NCI-H1105 treated with DMSO at 0.1 percent for 48 hours (cell line): ENCODE results near the gene ADAR.
"Not testable (repeated sequence)": the region's sequence is repeated elsewhere in the genome, so short reads cannot be mapped to it uniquely, and the experiment has no call there.

Source experiments
- DNase-seq: peaks from one replicate; lab custom pipeline; 2025; lab: John Stamatoyannopoulos, UW

Gene ADAR, protein sequence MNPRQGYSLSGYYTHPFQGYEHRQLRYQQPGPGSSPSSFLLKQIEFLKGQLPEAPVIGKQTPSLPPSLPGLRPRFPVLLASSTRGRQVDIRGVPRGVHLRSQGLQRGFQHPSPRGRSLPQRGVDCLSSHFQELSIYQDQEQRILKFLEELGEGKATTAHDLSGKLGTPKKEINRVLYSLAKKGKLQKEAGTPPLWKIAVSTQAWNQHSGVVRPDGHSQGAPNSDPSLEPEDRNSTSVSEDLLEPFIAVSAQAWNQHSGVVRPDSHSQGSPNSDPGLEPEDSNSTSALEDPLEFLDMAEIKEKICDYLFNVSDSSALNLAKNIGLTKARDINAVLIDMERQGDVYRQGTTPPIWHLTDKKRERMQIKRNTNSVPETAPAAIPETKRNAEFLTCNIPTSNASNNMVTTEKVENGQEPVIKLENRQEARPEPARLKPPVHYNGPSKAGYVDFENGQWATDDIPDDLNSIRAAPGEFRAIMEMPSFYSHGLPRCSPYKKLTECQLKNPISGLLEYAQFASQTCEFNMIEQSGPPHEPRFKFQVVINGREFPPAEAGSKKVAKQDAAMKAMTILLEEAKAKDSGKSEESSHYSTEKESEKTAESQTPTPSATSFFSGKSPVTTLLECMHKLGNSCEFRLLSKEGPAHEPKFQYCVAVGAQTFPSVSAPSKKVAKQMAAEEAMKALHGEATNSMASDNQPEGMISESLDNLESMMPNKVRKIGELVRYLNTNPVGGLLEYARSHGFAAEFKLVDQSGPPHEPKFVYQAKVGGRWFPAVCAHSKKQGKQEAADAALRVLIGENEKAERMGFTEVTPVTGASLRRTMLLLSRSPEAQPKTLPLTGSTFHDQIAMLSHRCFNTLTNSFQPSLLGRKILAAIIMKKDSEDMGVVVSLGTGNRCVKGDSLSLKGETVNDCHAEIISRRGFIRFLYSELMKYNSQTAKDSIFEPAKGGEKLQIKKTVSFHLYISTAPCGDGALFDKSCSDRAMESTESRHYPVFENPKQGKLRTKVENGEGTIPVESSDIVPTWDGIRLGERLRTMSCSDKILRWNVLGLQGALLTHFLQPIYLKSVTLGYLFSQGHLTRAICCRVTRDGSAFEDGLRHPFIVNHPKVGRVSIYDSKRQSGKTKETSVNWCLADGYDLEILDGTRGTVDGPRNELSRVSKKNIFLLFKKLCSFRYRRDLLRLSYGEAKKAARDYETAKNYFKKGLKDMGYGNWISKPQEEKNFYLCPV

DNA sequence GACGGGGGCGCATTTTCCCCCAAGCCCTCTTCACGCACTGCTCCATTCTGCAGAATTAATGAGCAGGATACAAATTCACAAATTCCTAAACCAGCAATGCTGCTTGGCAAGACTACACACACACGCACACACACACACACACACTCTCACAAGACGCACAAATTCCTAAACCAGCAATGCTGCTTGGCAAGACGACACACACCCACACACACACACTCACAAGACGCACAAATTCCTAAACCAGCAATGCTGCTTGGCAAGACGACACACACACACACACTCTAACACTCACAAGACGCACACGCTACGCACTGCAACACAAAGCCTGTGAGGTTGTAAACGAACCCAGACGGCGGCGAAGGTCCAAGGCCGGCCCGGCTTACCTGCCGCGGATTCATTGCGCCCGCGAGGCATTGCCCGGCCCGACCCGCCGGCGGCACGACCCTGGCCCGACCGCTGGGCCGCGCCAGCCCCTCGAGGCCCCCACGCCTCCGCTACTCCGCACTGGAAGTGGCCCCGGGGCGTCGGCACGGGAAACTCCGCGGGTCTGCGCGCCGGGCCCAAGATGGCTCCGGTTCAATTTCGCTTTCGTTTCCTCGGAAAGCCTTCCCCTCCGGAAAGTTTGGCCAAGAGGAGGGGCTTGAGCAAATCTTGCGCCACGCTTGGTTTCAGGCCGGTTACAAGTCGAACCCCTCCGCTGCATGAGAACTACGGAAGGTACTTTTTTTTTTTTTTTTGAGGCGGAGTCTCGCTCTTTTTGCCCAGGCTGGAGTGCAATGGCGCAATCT is at the start of gene ADAR:
Gene ADAR, minus strand, starts transcription at position 578 of the 788 bp plus-strand sequence. Its CDS starts 180 bp downstream, at position 398.
- DNase-seq: peak; percentile 80

DNA sequence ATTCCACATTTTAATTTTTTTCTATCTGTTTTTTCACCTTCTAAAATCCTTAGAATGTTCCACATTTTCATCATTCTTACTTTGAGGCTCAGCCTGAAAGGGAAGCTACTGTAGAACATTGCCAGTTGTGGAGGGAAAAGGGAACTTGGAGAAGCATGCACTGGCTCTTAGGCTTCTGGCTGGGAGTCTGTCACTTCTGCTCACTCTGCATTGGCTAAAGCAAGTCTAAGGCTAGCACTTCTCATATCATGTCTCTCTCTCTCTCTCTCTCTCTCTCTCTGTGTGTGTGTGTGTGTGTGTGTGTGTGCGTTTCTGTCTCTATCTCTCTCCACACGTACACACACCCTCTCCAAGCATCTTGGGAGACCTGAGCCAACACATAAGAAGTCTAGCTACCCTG is 49.6 kb upstream of the ADAR start:
- no peak for DNase-seq

DNA sequence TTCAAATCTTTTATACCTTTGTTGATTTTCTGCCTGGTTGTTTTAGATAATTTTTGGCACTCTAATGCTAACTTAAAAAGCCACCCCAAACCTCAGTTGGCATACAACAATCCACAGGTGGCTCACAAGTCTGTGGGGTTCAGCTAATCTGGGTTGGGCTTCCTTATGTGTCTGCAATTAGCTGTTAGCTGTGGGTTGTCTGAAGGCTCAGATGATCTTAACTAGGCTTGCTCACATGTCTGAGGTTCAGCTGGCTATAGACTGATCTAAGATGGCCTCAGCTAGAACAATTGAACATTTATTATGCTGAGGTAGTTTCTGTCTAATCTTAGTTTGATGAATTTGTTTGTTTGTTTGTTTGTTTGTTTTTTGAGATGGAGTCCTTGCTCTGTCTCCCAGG is 44.9 kb upstream of the ADAR start:
- no peak for DNase-seq

DNA sequence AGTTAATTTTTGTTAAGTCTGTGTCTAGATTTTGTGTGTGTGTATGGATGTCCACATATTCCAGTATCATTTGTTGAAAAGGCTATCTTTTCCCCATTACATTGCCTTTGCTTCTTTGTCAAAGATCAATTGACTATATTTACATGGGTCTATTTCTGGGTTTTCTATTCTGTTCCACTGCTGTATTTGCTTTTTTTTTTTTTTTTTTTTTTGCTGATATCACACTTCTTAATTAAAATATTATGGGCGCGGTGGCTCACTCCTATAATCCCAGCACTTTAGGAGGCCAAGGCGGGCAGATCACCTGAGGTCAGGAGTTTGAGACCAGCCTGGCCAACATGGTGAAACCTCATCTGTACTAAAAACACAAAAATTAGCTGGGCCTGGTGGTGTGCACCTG is 36.7 kb upstream of the ADAR start:
- not testable (repeated sequence) for DNase-seq

DNA sequence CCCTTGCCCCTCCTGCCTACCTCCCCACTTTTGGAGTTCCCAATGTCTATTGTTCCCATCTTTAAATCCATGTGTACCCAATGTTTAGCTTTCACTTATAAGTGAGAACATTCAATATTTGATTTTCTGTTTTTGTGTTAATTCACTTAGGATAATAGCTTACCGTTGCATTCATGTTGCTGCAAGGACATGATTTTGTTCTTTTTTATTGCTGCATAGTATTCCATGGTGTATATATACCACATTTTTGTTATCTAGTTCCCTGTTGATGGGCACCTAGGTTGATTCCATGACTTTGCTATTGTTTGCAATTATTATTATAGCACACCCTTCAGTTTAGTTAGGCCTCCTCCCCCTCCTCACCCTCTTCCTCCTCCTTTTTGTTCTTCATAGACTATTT is 33.5 kb upstream of the ADAR start:
- no peak for DNase-seq

DNA sequence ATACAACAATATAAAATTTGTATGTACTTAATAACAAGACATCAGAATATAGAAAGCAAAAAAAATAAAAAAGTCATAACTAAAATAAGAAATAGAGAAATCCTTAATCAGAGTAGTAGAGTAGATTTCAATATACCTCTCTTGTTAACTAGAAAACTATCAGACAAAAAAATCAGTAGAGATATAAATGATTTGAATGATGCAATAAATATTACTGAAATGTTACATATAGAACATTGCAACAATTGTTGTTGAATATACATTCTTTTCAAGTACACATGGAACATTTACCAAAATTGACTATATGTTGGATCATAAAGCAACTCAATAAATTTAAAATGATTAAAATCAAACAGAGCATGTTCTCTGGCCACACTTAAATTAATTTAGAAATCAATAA is 31.9 kb upstream of the ADAR start:
- DNase-seq: no peak

DNA sequence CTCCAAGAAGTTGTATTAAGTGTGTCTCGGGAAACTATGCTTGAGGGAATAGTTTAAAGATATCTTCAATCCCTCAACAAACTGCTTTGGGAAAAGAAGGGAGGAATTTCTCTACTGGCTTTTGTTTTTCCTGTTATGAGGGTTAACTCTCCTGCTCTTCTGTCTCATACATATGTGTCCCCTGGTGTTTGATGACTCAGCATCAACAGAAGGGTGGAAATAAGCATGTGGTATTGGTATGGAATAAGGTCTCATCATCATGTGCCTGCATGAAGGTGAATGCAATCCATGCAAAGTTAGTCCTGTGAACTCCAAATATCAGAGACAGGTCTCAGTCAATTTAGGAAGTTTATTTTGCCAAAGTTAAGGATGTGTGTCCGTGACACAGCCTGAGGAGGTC is 27.2 kb upstream of the ADAR start:
- DNase-seq: no peak

DNA sequence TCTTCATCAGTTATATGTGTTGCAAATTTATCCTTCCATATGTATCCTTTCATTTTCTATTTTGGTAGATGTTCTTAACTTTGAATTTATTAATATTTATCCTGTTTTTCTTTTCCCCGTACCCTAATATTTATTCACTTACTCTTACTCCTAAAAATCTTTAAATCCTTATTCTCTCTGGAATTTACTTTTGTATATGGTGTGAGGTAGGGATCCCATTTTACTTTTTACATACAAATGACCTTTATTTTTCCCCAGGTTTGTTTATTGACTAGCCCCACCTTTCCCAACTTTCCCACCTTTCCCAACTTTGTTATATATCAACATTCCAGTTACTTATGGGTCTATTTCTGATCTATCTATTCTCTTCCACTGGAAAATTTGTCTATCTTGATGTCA is 21.7 kb upstream of the ADAR start:
- no peak for DNase-seq

DNA sequence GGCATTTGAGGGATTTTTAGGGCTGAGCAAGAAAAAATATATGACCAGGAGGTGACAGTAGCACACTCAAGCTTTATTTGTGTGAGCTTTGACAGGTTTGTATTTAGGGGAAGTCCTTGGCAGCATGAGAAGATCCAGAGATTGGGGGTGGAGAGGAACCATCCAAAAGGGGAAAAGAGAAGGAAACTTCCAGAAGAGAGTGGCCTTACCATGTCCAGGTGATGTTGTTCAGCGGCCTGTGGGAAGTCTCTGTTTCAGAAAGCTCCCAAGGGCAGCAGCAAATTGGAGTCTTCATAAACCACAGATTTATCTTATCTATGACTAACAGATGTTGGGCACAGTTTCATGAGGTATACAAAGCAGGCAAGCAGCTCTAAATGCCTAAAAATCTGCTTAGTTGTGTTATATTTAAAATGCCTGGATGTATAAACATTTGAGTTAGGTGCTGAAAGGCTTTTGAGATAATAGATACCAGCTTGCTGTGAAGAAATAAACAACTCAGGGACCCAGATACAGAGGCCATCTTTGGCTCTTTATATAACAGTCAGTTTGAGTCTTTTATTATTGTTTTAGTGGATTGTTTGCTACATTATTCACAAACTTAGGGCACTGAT is 21.2 kb upstream of the ADAR start:
- no peak for DNase-seq

DNA sequence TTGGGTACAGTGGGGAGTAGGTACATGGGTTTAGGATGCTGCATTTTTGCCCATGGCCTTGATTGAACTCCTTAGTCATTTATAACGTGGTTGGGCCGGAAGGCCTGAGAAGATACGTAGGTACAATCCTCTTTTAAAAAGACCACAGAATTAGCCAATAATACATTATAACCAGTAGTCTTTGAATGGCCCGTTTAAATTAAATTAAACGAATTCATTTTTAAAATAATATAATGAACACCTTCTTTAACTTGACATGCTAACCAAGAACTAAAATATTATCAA is 20.1 kb upstream of the ADAR start:
- DNase-seq: no peak

DNA sequence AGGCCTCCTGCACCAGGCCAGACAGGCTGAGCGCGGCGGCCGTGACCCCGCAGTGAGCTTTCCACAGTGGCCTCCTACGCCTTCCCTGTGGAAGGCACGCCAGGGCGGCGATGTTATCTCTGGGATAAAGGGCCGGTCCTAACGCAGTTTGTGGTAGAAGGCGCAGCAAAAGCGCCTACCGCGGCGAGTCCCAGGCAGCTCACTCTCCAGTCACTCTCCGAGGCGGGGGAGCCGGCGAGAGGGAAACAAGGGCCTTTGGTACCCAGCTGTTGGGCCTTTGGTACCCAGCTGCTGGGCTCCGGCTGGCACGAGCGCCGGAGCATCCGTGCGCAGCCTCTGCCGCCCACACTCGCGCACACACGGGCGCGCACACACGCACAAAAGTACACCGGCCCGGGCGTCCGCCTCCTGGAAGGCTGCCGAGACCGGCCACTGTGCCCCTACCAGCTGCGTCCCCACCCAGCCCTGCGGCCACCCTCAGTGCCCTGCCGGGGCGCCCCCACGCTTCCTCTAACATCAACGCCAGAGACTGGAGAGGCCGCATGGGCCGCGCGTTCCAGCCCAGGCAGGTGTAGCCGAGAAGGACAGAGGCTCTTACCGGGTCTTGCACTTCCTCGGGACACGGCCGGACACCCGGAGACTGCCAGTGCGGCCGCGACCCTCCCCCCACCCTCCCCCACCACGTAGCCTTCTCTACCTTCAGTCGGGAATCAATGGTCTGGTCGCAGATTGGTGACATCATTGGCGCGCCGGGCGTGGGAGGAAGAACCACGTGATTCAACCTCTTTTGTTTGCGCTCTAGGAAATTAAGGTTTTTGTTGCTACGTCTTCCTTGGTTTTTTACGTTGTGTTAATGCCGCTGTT is 19.5 kb upstream of the ADAR start:
- peak; percentile 88 for DNase-seq

DNA sequence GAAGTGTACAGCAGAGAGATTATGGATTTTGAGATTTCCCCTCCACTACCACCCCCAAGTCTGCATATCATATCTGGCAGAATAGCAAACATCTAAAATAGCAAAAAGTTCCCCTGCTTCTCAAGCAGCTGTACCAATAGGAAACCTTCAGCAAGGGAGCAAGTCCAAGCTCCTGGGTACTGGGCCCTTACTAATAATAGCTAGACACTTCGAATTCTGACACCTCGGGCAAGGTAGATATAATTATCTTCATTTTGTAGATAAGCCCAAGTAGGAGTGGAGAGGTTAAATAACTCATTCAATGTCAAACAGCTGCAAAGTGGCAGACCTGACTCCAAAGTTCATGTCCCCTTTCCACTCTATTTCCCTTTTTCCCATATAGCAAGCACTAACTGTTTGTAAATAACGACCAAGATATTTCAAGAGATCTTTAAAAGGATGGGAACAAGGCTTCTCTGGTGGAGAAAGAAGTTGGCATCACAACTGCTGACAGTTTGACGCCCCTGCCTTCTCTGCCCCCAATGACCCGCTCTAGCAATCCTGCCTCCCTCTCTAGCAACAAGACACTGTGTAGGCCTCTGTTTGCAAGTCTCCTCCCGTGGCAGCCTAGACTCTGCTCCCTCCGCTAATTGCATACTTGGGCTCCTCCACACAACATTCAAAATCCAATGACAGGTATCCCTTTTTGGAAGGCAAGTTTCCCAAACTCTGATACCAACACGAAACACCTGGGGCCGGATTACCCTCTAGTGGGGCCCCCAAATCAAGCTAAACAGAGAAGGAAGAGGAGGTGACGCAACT is 18.7 kb upstream of the ADAR start:
- DNase-seq: no peak

DNA sequence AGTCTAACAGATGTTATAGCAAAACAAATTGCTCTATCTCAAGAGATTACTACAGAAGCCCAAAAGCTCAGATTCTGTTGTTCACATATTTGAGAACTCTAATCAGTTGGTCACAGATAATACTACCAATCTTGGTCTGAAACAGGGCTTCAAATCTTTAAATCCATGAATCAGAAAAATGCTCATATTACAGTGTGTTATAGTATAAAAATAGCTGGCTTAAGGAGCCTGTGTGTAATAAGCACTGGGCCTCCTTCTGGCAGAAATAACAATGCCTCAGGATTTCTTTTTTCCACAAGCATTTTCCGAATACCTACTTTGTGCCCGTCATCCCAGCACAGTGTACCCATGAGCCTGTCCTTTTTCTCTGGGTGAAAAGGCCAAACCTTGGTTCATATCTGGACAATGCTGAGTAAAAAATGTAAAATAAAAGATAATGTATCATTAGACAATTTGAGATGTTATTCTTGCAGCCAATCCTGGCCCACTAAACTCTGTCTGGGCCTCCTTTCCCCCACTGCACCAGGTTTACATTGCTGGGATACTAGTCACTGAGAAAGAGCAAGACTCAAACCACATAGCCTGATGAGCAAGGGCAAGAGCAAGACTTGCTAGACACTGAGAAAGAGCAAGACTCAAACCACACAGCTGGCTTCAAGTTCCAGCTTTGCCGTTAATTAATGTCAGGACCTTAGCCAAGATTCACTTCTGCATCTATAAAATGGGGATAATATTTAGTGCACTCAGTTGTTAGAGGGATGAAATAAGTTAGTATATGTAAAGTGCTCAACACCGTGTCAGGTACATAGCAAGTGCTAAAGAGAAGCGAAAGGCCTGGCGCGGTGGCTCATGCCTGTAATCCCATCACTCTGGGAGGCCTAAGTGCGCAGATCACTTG is 17.0 kb upstream of the ADAR start:
- no peak for DNase-seq

DNA sequence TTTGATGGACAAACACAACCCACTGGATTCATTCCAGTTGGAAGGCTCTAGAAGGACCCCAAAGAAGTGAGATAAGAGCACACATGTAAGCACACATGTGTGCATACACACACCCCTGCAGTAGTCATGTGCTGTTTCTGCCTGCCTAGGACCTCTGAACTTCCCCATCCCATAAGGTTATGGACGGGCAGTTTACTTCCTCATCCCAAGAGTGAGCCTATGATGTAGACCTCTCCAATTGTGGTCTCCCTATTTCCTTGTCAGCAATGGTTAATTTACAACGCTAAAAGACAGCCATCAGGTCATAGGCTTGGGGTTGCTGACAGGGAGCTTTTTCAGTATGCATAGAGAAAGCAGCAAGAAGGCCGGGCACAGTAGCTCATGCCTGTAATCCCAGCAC is 15.4 kb upstream of the ADAR start:
- no peak for DNase-seq

DNA sequence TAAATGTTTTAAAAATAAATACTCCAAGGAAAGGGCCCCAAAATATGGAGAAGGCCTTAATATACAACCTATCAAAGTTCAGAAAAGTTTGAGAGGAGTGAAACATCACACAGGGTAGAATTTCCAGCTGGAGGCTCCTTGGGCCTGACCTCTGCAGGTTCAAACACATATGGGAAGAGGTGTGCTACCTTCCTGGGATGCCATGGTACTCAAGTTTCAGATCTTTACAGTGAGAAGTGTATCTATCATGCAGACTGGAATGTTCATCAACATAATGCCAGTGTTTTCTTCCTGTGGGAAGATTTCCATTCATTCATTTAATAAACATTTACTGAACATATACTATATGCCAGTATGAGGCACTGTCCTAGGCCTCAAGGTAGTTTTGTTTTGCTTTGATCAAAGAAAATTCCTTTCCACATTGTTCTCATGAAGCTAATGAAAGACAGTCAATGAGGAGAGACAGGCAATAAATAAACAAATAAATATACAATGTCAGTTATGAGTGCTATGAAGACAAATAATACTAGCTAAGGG is 14.6 kb upstream of the ADAR start:
- no peak for DNase-seq

DNA sequence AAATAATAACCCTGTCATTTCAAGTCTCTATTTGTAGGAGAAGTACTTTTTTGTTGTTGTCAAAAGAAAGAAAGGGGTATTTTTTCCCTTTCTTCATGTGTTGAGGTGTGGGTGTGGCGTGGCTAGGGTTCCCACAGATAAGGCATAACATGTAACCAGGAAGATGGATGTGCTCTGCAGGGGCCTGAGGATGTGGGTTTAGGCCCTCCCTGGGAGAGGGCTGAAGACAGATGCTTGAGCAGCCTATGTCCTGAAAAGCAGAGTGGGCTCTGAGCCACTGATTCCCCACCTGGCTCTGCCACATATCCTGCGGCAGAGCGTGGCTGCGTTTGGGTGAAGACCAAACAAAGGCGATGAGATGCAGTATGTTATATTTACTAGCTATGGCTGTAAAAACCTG is 13.9 kb upstream of the ADAR start:
- DNase-seq: no peak

DNA sequence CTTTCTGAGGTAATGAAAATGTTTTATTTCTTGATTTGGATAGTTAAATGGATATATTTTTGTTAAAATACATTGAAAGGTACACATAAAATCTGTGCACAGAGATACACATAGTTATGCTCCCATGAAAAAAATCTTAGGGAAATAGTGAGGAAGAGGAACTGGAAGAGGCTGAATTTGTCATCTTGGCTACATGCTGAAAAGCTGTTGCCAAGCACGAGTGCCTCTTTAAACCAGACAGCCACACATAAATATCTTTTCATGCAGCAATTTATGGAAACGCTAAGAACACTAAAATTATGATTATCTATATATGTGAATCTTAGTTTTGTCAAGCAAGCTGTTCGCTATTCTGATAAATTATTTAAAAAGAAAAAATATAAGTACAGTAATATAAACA is 12.8 kb upstream of the ADAR start:
- no peak for DNase-seq

DNA sequence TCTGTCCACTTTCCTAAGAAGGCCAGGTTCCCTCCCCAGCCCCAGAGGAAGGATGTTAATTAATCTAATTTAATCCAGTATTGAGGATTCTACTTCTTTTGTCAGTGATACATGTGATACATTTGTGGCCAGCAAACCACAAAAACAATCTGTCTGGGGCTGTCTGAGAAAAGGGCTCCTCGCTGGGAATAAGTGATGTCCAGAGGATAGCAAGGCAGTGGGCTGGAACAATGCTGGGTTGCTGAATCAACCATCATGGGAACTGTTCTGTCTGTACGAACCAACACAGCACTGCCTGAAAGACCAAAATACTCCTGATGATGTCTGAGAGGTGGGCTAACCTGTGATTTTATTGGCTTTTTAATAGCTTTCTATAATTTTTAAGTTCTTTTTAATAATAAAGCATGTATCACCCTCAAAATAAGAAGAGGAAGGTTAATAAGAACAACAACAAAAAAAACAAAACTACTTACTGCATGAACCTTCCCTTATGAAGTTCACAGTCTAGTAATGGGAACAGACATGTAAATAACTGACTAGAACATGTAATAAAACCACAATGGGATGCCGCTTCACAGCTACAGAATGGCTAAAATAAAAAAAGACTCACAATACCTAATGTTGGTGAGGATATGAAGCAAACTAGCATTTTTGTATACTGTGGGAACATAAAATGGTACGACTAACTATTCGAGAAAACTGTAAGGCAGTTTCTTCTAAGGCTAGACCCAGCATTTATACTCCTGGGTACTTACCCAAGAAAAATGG is 11.4 kb upstream of the ADAR start:
- DNase-seq: no peak
